Choroid plexus epithelial cell (primary cell): ENCODE results near the gene ECI1.

Experiments used
- DNase-seq: peaks from one replicate; pipeline ENCODE4 v3.0.0-alpha.2; 2010; ENCODE audit warnings: low read depth
- H3K4me3 ChIP-seq: 2 replicates; pipeline ENCODE4 v1.5.1; 2011; ENCODE audit warnings: low read depth, mild to moderate bottlenecking, control low read depth, low read length, moderate library complexity
- TF ChIP-seq, protein P1 (sequence below): conservative IDR thresholded peaks from 2 replicates; pipeline ENCODE4 v1.5.1; 2011; ENCODE audit warnings: low read depth, mild to moderate bottlenecking, control low read depth, inconsistent platforms, low read length, moderate library complexity

Gene ECI1, protein sequence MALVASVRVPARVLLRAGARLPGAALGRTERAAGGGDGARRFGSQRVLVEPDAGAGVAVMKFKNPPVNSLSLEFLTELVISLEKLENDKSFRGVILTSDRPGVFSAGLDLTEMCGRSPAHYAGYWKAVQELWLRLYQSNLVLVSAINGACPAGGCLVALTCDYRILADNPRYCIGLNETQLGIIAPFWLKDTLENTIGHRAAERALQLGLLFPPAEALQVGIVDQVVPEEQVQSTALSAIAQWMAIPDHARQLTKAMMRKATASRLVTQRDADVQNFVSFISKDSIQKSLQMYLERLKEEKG

DNA sequence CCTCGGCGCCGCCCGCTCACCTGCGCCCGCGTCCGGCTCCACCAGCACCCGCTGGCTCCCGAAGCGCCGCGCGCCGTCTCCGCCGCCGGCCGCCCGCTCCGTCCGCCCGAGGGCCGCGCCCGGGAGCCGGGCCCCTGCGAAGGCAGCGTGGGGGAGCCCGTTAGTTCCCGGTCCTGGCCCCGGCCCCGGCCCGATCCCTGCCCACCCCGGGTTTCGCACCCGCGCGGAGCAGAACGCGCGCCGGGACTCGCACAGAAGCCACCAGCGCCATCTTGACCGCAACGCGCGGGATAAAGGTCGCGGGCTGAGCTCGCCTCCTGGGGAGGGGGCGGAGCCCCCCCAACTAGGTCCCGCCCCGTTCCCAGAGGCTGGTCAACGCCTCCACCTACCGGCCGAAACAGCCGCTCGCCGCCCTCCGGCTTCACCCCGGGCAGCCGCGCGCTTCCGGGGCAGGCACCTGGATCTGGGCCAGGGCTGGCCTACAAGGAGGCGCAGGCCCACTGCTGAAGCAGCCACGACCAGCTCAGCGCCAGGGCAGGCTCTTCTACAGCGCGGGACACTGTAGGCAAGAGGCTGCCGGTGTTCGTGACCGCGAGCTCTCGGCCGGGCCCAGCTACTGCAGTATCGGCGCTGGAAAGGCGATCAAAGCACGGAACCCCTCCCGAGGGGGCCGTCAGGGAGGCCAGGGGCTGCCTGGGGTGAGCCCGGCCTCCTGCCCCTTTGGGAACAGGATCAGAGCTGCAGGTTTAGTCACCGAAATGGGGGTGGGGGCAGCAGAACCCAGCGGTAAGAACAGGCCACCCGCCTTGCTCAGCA lies at the start of gene ECI1:
Gene ECI1 (minus strand): TSS at position 292 of the 816 bp plus-strand sequence. CDS start 21 bp downstream, at position 271.
- TF ChIP-seq, protein P1, sequence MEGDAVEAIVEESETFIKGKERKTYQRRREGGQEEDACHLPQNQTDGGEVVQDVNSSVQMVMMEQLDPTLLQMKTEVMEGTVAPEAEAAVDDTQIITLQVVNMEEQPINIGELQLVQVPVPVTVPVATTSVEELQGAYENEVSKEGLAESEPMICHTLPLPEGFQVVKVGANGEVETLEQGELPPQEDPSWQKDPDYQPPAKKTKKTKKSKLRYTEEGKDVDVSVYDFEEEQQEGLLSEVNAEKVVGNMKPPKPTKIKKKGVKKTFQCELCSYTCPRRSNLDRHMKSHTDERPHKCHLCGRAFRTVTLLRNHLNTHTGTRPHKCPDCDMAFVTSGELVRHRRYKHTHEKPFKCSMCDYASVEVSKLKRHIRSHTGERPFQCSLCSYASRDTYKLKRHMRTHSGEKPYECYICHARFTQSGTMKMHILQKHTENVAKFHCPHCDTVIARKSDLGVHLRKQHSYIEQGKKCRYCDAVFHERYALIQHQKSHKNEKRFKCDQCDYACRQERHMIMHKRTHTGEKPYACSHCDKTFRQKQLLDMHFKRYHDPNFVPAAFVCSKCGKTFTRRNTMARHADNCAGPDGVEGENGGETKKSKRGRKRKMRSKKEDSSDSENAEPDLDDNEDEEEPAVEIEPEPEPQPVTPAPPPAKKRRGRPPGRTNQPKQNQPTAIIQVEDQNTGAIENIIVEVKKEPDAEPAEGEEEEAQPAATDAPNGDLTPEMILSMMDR = peak; percentile 62
- H3K4me3 ChIP-seq = peak within 1 kb of the TSS; percentile 75
- peak; percentile 93 for DNase-seq

DNA sequence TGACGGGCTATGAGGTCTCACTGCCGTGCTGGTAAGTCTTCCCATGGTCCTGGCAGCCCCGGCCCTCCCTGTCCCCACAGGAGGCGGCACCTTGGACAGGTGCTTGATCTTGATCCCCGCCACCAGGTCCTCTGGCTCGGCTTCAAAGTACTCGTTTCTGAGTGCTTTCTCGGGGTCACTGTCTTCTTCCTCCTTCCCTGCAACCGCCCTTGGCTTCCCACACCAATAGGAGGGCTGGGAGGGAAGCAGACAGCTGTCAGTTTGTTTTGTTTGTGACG lies 48.5 kb upstream of the ECI1 start:
- no peak overlapping the region for H3K4me3 ChIP-seq
- TF ChIP-seq, protein P1 = no peak
- no peak for DNase-seq

DNA sequence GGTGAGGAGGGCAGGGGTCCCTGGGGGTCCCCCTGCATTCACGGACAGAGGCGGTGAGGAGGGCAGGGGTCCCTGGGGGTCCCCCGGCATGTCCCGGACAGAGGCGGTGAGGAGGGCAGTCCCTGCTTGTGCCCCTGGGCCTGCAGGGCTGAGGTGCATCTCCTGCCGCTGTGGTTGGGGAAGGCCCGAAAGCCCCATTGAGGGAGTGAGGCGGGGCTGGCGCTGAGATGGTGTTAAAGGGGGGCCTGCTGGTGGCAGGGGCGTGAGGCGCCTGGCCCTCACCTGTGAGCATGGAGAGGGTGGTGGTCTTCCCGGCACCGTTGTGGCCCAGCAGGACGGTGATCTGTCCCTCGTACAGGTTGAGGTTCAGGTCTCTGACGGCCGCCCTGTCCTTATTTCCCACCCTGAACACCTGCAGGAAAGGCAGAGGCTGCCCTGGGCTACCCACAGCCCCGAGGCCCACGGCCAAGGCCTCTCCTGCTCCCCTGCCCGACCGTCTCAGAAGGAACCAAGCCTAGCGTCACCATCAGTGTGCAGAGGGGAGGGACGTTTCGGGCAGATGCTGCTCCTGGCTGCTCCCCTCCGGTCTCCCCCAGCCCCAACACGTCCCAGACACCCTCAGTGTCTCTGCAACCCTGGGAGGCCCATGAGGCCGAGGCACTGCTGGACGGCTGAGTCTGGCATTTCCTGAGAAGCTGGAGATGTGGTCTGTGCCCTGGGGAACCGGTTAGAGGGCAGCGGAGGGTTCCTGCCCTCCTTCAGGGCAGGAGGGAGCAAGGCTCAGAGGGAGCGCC lies 47.9 kb upstream of the ECI1 start:
- DNase-seq = no peak
- no peak overlapping the region for H3K4me3 ChIP-seq
- TF ChIP-seq, protein P1 = no peak

DNA sequence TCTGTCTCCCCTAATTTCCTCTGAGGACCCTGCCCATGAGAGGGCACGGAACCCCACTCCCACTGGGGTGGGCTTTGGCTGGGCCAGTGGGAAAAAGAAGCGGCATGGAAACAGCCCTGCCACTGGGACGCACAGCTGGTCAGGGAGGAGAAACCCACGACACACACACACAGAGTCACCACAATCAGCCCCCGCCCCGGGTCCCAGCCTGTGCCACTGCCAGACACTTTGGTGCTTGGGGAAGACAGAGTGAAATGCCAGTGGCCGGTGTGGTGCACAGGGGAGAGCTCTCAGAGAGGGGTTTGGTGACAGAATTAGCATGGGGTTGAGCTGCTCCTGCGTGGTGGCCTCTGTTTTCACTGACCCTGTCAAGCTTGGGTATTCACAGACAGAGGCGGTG lies 47.2 kb upstream of the ECI1 start:
- H3K4me3 ChIP-seq = no peak overlapping the region
- DNase-seq = no peak
- TF ChIP-seq, protein P1 = no peak

DNA sequence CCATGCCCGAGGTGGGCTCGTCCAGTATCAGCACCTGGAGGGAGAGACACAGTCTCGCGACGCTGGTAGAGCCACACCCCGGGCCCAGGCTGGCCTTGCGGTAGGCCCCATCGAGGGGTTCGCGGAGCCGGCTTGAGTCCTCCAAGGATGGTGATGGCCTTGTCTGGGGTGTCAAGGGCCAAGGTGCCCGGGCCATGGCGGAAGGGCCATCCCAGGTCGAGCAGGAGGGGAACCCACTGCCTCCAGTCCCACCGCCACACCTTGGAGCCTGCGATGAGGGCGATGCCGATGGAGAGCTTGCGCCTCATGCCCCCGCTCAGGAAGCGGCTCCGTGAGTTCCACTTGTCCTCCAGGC lies 46.1 kb upstream of the ECI1 start:
- TF ChIP-seq, protein P1 = no peak
- DNase-seq = no peak
- no peak overlapping the region for H3K4me3 ChIP-seq

DNA sequence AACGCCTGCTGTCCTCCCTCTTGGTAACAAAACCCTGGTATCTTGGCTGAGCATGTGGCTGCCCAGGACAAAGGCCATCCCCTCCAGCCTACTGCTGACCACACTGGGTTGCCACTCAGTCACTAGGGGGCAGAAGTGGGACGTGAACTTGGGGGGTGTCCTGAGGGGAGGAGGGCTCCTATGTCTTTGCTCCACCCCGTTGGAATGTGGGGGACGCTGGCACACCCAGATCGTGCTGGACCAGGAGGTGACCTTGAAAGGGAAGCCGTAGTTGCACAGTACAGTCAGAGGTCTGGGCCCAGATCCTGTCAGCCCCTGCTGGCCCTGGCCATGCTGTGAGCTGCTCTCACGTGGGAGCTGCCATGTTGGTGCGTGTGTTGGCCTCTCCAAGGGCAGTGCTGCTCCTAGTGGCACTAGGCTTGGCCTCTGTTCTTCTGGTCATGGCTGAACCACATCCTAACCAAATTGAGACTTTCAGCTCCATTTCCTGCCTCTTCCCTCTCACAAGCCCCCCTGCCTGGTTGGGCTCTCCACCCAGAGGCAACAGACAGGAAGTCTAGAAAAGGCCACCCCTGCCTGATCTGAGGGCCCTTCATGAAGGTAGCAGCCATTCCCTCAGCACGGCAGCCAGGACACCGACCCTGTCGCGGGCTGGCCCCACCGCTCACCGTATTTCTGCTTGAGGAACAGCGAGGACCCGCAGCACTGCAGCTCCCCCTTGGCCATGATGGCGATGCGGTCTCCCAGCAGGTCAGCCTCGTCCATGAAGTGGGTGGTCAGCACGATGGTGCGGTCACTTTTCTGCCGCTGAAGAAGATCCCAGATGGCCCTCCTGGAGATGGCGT lies 45.5 kb upstream of the ECI1 start:
- no peak overlapping the region for H3K4me3 ChIP-seq
- TF ChIP-seq, protein P1 = peak; percentile 63
- DNase-seq = peak; percentile 33
